NCI-H1105 treated with DMSO at 0.1 percent for 48 hours (cell line): ENCODE measurements around the gene HOXA7.
A peak's percentile ranks its signal among the peaks of the same experiment; 100 is the strongest.

Experiments used
- DNase-seq: peaks from one replicate; lab custom pipeline; 2025; lab: John Stamatoyannopoulos, UW

Gene HOXA7

DNA sequence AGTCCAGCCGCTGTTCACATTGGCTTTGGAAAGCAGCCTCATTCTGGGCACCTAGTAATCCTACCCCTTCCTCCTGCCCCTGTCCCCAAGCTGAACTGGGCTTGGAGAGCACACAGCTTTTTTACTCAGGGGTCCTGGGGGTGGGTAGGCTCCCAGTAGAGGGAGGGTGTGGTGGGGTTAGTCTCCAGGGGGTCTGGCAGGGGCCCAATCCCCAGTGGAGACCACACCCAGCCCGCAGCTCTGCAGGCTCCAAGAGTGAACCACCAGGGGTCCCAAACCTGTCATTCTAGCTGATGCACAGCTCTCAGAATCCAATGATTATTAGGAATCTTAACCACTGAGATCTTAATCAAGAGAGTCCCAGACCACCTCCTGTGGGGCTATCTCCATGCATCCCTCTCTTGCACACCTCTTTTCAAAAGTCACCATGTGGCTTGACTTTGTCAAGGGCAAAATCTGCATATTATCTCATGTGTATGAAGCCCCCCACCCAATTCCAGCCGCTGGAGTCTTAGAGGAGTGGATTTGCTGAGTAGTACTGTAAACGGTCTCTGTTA lies 25.9 kb upstream of the HOXA7 start:
- no peak for DNase-seq

DNA sequence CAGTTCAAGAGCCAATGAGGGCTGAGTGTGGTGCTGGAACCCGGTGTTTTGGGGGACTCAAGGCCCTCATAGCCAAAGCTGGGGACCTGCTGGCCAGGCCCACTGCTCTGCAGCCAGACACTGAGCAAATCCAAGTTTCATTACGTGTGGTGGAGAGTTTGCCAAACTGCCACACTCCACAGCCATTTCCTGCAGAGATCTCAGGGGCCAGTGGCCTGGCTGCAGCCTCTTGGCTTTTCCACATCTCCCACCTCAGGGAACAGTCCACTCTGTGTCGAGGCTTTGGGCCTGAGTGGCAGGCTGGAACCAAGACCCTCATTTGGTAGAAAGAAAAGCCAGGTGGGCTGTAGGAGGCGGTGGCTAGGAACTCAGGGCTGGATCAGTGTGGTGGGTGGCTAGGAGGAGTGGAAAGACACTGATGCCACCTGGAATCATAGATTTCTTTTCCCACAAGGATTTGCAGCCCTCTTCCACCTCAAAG lies 25.4 kb upstream of the HOXA7 start:
- DNase-seq, result no peak

DNA sequence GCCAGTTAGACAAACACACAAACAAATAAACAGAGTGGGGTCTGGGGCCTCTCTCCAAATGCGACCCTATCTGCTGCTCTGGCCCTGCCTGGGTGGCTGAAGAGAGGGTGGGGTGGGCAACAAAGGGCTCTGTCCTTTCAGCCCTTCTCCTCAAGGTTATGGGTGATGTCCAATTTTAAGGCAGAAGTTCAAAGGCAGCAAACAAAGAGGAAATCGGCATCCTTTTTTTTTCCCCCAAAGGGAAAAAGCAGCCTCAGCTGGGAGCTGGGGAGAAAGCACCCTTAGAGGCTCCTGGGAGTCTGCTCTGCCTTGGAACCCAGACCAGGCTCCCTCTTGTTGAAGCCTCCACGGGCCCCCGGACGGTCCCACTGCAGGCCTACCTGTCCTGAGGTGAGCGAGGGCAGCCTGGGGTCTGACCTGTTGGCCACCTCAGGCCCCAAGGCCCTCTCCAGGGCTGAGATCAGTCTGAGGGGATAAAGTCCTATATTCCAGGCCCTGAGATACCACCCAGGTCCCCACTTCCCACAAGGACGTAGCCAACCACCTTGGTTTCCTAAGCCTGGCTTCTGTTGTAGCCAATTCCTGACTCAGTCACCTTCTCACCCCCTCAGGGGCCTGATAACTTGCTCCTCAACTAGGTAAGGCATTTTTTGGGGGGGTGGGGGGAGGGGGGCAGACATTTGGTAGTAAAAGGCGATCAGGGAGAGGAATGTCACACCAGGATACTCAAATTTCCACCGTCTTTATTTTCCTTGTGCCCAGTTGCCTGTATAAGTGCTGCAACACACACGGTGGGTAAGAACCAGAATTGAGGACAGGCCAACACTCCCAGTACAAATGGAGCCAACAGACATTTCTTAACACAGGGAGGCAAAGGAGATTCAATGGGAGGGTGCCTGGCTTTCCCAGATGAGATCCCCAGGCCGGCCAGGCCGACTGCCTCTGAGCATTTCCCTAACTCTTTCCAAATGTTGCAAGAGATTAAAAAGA lies 24.3 kb upstream of the HOXA7 start:
- DNase-seq, result no peak

DNA sequence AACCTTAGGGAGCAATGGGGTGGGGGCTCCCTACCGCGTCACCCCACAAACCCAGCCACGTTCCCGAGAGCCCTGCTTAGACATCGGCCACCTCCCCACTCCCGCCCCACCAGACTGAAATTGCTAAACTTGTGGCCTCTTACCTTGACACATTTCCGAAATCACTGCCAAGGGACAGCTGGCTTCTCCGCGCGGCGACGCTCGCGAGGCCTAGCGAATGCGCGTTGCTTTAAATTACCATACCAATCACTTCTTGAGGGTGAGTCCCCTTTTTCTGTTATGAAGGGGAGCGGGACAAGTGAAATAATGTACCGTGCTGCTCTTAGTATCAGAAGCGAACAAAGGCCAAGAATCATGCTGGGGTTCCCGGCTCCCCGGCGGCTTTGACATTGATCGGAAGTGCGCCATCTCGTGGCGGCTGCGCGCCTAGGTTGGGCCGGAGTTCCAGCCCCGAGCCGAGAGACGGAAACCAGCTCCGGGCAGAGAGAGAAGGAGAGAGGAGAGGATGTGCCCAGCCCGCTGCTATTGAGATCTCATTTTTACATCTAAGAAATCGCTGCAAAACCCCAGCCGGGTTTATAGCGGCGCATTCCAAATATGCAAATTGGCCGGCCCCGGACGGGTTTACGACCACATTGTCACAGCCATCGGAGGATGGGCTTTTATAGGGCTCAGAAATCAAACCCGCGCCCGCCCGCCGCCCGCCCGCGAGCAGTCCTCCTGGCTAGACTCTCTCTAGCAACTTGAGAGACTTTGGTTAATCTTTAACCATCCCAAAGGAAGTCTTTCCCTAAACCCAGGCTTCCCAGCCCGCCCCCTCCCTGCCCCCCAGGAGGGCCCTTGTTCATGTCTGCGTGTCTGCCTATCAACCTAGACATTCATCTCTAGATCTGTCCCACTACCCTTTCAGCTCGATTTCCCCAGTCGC lies 23.3 kb upstream of the HOXA7 start:
- DNase-seq, result no peak

DNA sequence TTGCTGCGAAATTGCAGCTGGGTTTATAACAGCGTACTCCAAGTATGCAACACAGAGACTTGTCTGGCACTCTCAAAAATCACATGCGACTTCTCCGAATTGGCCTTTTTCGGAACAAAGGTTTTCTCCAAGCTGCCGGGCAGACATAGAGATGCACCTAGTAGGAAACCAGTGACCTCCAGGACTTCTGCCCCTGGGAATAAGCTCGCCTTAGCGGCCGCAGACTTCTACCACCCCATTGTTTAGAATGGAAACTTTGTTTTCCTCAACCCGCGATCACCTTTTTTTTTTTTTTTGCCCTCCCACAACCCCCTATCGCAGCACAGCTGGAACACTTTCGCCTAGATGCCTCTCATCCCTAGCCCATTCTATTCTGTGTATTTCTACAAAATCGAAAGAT lies 22.6 kb upstream of the HOXA7 start:
- DNase-seq, result no peak

DNA sequence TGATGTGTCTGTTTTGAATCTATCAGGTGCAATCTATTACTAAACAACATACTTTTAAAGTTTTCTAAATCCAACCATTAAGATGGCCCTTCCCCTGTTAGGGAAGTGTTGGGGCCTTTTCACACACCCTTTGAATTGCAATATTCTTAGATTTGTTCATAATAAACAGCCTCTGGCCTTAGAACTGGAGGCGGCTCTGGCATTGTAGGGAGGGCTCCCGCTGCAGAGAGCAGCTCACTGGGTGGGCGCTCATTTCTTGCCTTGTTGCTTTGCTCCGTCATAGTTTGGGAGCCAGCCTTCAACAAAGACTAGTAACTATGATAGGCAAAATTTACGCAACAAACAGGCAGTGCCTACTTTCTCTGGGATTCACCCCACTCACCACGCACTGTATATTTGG lies 21.9 kb upstream of the HOXA7 start:
- no peak for DNase-seq

DNA sequence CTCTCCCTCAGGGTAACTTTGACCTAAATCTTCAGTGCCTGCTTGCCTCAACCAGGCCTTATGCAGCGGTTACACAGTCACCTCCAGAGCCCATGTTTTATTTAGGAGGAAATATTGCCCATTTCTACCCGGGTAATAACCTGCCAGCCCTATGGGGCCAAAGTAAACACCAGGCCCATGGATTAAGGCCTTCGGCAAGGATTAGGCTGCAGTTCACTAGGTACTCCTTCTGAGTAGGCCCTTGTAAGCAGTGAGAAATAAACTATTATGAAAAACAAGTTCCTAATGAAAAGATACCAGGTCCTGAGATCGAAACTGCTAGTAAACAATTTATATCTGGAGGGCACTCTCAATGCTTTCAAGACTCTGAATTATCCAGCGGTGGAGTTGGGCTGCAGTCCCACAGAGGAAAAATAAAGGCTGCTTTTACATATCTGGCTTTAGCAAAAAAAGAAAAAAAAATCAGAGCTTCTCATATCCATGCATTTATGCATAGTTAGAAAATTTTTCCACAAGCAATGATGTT lies 21.4 kb upstream of the HOXA7 start:
- DNase-seq, result no peak

DNA sequence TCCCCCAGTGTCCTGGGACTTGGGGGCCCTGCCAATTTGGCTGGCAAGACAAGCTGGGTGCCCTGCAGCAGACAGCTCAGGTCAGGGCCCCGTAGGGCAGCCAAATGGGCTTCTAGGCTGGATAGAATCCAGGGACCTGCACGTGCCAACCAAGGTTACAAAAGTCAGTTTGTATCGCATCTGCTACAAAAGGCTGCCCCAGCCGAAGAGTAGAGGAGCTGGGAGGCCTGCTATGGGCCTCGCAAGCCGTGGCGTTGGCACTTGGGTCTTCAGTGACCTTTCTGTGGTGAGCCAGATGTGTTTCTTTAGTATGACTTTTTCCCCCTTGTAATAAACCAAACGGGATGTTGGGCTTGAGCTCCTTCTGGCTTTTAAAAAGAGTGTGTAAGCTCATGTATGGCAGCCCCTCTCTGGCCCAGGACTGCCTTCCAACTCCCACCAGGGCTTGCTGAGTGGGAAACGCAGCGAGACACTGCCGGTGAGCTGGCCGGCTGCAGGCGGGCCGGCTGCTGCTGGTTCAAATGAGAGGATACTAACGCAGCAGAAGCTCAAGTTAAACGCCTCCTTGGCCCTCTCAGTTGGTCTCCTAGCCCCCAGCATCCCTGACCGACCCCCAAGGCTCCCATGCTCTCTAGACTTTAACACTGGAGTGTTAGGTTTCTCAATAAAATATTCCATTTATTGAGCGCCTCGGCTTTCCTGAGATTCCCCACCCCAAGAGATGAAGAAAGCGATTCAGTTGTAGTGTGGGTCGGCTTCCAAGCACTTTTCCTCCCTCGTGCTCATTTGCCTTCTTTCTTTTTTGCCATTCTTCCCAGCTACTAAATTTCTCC lies 20.7 kb upstream of the HOXA7 start:
- no peak for DNase-seq

DNA sequence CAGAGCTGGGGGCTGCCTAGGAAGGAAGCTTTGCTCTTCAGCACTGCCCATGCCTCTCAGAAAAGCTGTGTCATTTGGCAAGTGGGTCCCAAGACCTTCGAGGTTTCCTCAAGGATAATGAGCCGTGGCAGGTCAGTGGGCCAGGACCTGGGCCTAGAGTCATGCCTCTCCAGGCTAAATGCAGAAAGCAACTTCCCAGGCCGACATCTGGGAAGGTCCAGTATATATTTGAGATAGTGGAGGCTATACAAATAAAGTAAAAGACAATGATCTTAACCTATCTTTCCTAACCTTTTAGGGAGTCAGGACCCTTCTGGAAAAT lies 20.0 kb upstream of the HOXA7 start:
- no peak for DNase-seq

DNA sequence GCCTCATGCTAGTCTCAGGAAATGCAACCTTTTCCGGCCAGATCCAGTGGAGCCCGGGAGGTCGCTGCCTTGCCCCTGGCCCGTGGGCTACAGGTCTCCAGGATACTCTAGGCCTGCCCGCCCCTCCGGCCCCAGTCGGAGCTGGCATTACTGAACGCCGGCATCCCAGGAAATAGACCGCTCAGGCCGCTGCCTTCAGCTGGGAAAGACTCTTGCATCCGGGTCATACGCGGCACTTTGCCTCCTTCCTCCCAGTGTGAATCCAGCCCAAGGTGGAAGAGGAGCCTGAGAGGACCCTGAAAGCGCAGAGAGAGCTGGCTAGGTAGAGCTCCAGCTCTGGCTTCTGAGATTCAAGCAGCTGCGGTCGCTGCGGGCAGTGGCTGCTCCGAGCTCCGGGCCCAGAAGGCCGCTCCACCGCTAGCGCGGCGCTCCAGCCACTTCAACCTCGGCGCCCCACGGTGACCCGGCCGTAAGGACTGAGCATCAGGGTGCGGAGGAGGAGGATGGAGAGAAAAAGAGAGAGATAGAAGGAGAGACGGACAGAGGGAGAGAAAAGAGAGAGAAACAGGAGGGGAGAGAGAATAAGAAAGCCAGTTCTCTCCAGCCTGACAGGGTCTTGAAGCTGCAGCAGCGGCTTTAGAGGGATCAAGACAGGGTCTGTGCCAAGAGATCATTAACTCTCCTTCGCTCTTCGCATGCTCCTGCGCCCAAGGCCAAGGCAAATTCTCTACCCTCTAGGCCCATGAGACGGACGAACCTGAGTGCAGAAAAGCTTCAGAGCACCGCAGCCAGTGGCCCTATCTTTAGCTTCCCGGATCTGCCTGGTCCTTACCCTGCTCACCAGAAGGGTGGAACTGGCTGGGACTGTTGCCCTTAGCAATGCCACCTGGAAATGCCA lies 19.4 kb upstream of the HOXA7 start:
- no peak for DNase-seq

DNA sequence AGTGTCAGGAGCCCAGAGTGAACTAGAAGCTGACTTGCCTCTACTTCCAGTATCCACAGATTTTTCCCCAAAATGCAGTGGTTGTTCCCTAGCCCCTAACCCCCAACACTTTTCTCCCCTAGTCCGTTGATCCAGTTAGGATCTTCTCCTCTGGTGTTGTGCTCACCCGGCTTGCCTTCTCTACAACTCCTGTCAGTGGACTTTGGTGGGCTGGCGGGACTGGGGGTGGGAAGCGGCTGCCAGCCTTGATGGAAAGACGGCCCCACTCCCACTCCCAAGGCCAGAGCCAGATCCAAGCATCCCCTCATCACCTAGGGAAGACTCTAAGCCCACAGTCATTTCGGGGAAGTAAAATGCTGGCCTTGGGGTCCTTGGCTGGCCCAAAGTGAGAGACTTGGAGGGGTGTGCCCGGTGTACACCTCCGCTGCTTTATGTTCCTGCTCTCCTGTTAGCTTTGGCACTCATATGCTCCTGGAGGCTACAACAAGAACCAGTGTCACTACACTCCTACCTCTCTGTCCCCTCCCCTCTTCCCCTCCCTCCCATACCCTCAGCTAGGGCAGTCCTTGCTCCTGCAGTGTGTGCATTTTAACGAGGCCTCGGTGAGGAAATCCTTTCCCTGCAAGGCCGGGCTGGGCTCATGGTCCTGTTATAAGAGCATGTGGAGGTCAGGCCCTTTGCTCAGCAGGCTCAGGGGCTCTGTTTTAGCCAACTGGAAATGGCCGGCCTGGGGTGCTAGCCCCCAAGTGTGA lies 18.6 kb upstream of the HOXA7 start:
- no peak for DNase-seq

DNA sequence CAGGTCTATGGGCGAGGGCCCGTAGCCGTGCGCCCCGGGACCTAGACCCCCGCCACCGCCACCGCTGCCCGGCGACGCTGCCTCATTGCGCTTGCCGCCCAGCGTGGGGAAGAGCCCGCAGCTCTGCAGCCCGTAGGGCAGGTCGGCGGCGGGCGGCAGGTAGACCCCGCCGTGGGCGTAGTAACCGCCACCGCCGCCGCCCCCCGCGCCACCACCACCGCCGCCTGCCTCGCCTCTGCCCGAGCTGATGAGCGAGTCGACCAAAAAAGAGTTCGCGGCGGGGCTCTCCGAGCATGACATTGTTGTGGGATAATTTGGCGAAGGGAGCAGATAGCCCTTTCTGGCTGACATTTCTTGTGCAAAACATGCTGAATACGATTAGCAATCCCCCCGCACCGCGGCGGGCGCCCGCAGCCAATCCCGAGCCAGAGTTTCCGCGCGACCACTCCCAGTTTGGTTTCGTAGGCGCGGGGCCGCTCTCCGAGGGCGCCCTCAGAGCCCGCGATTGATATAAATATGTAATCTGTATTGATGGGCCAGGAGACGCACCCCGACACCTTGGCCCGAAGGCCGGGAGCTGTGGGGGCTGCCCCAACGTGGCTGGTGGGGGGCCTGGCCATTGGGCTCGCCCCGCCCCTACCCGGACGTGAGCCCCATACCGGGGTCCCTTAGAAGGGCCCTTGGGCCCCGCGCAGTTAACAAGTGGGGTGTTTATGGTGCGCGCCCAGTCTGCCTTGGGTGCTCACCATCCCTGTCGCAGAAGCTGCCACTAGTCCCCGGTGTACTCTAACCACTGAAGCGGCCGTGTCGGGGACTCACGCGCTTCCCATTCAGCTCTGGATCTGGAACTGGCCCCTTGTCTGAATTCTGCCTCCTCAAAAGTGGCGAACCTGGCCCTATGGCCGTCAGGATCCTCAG lies 17.7 kb upstream of the HOXA7 start, which contains the start of gene HOXA10:
TSS of gene HOXA10 (minus strand) at position 365 of the 918 bp plus-strand sequence. CDS start at position 351, 14 bp downstream.
- DNase-seq, result peak; percentile 61

DNA sequence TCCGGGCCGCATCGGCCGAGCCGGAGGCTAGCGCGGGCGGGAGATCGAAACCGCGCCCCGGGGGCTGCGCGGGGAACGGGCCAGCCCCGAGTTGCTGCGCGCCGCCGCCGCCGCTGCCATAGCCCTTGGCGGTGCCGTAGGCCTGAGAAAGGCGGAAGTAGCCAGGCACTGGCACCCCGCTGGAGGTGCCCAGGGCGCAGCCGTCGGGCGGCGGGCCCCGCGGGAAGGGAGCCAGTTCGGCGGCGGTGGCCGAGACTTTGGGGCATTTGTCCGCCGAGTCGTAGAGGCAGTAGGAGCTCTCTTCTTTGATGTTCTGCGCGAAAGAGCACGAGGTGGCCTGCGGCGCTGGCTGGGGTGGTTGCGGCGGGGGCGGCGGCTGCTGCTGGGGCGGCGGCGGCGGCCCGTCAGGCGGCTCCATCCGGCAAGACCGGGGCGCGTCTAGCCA lies 17.1 kb upstream of the HOXA7 start:
- peak; percentile 57 for DNase-seq

DNA sequence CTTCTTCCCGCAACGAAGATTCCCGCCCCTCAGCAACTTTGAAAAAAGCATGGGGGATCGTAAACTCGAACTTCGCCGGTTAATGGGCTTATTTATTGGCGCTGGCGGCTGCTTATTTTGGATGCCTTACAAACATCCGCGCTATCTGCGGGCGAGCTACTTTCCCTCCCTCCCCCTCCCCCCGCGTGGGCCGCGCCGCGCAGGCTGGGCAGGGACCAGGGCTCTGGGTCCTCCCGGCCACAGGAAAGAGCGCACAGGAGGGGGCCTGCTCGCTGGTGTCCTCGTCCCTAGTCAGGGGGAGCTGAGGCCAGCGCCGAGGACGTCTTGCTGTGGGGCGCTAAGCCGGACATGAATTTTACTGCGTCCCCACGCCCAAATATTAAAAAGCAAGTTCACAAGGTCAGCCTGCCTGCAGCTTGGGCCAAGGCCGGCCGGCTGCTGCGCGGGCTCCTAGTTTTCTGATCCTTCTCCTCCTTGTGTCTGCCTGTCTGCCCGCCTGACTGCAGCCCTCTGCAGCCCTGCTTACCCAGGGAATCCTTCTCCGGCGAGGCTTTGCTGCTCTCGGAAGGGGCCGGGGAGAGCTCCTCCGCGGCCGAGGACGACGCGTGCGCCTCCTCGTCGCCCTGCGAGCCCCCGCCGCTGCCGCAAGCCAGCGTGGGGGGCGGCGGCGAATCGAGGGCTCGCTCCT lies 16.5 kb upstream of the HOXA7 start:
- DNase-seq, result peak; percentile 57

DNA sequence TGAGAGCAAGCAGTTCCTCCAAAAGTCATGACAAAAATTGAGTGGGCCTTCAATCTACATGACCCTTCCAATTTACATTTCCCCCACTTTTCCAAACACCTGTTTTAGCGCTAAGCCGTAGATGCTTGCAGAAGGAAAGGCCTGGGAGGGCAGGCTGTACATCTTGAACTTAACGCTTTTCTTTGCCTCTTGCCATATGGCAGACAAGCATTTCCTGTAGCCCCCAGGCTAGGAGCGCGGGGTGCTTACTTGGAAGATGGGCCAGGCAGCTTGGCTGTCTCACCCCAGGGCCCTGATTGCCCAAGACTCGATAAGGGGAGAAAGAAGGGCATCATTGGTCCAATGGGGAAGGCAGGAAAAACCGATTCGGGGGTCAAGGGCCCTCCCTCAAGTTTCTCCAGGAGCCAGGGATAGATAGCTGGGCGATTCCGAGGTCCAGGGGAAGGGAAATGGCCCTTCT lies 15.9 kb upstream of the HOXA7 start:
- peak; percentile 41 for DNase-seq

DNA sequence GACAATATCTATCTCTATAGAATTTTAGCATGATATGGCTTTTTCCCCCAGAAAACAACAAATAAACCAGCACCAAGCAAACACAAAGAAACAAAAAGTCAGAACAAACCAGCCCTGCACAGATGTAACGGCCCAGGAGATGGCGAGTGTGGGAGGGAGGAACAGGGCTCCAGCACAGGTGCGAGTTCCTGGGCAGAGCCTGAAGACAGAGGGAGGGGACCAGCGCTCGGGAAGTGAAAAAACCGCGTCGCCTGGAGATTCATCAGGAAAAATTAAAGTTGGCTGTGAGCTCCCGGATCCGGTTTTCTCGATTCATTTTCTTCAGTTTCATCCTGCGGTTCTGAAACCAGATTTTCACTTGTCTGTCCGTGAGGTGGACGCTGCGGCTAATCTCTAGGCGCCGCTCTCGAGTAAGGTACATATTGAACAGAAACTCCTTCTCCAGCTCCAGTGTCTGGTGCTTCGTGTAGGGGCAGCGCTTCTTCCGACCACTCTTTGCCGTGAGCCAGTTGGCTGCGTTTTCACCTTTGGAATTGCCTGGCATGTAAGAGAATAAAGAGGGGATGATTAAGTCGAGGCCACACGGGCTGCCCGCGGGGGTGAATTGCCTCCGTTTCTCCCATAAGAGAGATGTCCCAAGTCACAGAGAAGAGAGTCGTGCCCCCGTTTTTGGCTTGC lies 15.3 kb upstream of the HOXA7 start:
- peak; percentile 51 for DNase-seq

DNA sequence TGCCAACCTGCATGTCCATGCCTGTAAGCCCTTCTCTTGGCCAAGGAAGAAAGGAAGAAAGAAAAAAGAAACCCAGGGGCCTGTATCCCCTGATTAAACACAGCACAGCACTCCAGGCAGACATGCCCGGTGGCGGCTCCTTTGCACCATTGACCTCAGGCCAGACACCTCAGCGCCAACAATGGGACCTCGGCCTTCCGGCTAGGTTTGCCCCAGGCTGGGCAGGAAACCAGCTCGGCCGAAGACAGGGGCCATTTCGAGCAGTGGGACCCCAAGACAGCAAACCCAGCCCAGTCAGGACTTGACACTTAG lies 14.8 kb upstream of the HOXA7 start:
- DNase-seq, result peak; percentile 37
